Panc1 (cell line): ENCODE measurements around the gene AMTN. TPM values are rescaled to one million over a fixed set of nuclear protein-coding genes. Genes with fewer than 3 reads are reported as not detected.

Source experiments
- ATAC-seq: fragments of 200-7000 bp; cut with Tn5 transposase; 2 replicates; pipeline ENCODE4 v1.9.1; 2020; ENCODE audit warnings: mild to moderate bottlenecking, moderate library complexity
- BruUV-seq: library from RNA; stranded (reverse); fragments of 400-500 nt; replicated peaks from 2 replicates; lab custom pipeline; 2021; lab: Mats Ljungman, UMichigan
- CTCF ChIA-PET: fragments of 300-600 bp; sonication (Branson Sonifier 250); formaldehyde crosslinking; loops from one replicate; lab custom pipeline; 2022; ENCODE audit warnings: antibody characterized with exemption; lab: Charles Lee
- POLR2A ChIA-PET: fragments of 300-600 bp; sonication (Branson Sonifier 250); formaldehyde crosslinking; loops from one replicate; lab custom pipeline; 2022; ENCODE audit warnings: antibody characterized with exemption; lab: Charles Lee
- DNase-seq: peaks from one replicate; pipeline ENCODE4 v3.0.0-alpha.2; 2010; ENCODE audit warnings: low read depth, low spot score
- H3K27ac ChIP-seq: 2 replicates; pipeline ENCODE4 v1.5.1; 2011; ENCODE audit warnings: mild to moderate bottlenecking, low read length, inconsistent platforms
- H3K27me3 ChIP-seq: fragments of 200-500 bp; sonication (Bioruptor generic); 2 replicates; pipeline ENCODE4 v1.6.0; 2014; ENCODE audit warnings: low read length, inconsistent platforms; ENCODE audit not compliant: control insufficient read depth, insufficient read depth
- H3K36me3 ChIP-seq: fragments of 200-500 bp; sonication (Bioruptor generic); 2 replicates; pipeline ENCODE4 v1.5.1; 2014; ENCODE audit warnings: inconsistent platforms, mild to moderate bottlenecking, low read length, moderate library complexity; ENCODE audit not compliant: control insufficient read depth, insufficient read depth
- H3K4me1 ChIP-seq: 2 replicates; pipeline ENCODE4 v1.5.1; 2011; ENCODE audit warnings: inconsistent platforms, mild to moderate bottlenecking, low read length, moderate library complexity; ENCODE audit not compliant: control insufficient read depth, insufficient read depth
- H3K4me3 ChIP-seq, 2 experiments: 2 replicates each; pipeline ENCODE4 v1.5.1; 2011 to 2012; ENCODE audit warnings: low read depth in 2 of 2, low read length in 2 of 2, mild to moderate bottlenecking in 2 of 2, inconsistent platforms in 1 of 2, moderate library complexity in 1 of 2
- H3K9me3 ChIP-seq: fragments of 200-500 bp; sonication (Bioruptor generic); 2 replicates; pipeline ENCODE4 v1.5.1; 2014; ENCODE audit warnings: low read depth, mild to moderate bottlenecking, inconsistent platforms, low read length, moderate library complexity; ENCODE audit not compliant: control insufficient read depth, insufficient read depth
- POLR2AphosphoS5 ChIP-seq: IDR thresholded peaks from 2 replicates; pipeline ENCODE4 v1.6.1; 2012; ENCODE audit warnings: mild to moderate bottlenecking, low read depth, low read length, moderate library complexity
- SIN3A ChIP-seq: IDR thresholded peaks from 2 replicates; pipeline ENCODE4 v1.6.1; 2012; ENCODE audit warnings: low read depth, mild to moderate bottlenecking, low read length, moderate library complexity, borderline replicate concordance; ENCODE audit not compliant: insufficient read depth
- TCF7L2 ChIP-seq: IDR thresholded peaks from 2 replicates; pipeline ENCODE4 v1.6.1; 2011; ENCODE audit warnings: mild to moderate bottlenecking, low read depth, low read length, inconsistent platforms
- in situ Hi-C: cut with HindIII; loops from 2 replicates; pipeline ENCODE4 v1.10.0; 2016; ENCODE audit warnings: low sequenced_read_pairs, low pct_unique_long_range_greater_than_20kb
- intact Hi-C: fragments of 100-400 bp; cut with micrococcal nuclease; formaldehyde crosslinking; loops from one replicate; pipeline ENCODE4 v1.10.0; 2022; ENCODE audit not compliant: unreplicated experiment
- total RNA-seq: library from RNA; stranded (reverse); gene quantifications from one replicate; pipeline ENCODE4 v1.2.1, GENCODE V29; 2021; ENCODE audit not compliant: unreplicated experiment
- TF ChIP-seq, protein P1 (sequence below): fragments of 450-650 bp; IDR thresholded peaks from 2 replicates; pipeline ENCODE4 v1.5.1; 2017; ENCODE audit warnings: mild to moderate bottlenecking
- TF ChIP-seq, protein P2 (sequence below), 2 experiments: IDR thresholded peaks; 2 replicates each; pipeline ENCODE4 v1.6.1; 2011 to 2012; ENCODE audit warnings: low read depth in 2 of 2, control low read depth in 1 of 2, low read length in 1 of 2, mild to moderate bottlenecking in 1 of 2, moderate library complexity in 1 of 2; ENCODE audit not compliant: insufficient read depth in 1 of 2

AMTN gene
- total RNA-seq, 1 experiment from 2014 or later, result not detected

DNA sequence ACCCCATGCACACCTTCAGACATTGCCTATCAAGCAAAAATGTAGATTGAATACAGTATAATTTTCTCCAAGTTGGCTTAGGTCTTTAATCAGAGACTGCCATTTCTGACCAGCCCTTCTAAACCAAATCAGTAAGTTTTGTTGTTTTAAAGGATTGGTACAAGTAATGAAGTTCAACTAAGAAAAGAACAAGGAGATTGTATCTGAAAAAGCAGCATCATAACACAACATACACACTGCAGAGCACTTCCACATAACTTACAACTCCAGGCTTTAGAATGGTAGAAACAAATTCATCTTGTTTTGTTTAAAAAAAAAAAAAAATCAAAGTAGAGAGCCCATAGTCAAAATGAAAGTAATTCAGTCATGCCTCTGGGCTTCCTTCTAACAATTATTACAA lies 57.6 kb downstream of the AMTN start:
- no peaks in the 10 kb centered on the region for H3K27me3 ChIP-seq
- no peak overlapping the region for H3K4me3 ChIP-seq
- BruUV-seq, result no TSS peak
- in situ Hi-C loops (no loop called here), intact Hi-C loops (no loop called here)
- DNase-seq (no peak), ATAC-seq (no peak)
- H3K4me1 ChIP-seq, result no peaks in the 10 kb centered on the region
- no peak overlapping the region for H3K27ac ChIP-seq
- POLR2A ChIA-PET, result no interaction called here
- TF ChIP-seq SIN3A, result no peak
- no peak for TF ChIP-seq TCF7L2
- TF ChIP-seq, protein P1, sequence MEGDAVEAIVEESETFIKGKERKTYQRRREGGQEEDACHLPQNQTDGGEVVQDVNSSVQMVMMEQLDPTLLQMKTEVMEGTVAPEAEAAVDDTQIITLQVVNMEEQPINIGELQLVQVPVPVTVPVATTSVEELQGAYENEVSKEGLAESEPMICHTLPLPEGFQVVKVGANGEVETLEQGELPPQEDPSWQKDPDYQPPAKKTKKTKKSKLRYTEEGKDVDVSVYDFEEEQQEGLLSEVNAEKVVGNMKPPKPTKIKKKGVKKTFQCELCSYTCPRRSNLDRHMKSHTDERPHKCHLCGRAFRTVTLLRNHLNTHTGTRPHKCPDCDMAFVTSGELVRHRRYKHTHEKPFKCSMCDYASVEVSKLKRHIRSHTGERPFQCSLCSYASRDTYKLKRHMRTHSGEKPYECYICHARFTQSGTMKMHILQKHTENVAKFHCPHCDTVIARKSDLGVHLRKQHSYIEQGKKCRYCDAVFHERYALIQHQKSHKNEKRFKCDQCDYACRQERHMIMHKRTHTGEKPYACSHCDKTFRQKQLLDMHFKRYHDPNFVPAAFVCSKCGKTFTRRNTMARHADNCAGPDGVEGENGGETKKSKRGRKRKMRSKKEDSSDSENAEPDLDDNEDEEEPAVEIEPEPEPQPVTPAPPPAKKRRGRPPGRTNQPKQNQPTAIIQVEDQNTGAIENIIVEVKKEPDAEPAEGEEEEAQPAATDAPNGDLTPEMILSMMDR, result no peak
- TF ChIP-seq, protein P2, sequence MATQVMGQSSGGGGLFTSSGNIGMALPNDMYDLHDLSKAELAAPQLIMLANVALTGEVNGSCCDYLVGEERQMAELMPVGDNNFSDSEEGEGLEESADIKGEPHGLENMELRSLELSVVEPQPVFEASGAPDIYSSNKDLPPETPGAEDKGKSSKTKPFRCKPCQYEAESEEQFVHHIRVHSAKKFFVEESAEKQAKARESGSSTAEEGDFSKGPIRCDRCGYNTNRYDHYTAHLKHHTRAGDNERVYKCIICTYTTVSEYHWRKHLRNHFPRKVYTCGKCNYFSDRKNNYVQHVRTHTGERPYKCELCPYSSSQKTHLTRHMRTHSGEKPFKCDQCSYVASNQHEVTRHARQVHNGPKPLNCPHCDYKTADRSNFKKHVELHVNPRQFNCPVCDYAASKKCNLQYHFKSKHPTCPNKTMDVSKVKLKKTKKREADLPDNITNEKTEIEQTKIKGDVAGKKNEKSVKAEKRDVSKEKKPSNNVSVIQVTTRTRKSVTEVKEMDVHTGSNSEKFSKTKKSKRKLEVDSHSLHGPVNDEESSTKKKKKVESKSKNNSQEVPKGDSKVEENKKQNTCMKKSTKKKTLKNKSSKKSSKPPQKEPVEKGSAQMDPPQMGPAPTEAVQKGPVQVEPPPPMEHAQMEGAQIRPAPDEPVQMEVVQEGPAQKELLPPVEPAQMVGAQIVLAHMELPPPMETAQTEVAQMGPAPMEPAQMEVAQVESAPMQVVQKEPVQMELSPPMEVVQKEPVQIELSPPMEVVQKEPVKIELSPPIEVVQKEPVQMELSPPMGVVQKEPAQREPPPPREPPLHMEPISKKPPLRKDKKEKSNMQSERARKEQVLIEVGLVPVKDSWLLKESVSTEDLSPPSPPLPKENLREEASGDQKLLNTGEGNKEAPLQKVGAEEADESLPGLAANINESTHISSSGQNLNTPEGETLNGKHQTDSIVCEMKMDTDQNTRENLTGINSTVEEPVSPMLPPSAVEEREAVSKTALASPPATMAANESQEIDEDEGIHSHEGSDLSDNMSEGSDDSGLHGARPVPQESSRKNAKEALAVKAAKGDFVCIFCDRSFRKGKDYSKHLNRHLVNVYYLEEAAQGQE (IDR thresholded peaks at IDR 0.05; ENCODE audit: insufficient read depth in 1 of 2, low read depth in 2 of 2, low read length in 1 of 2), result no peak
- TF ChIP-seq POLR2AphosphoS5, result no peak
- CTCF ChIA-PET, result no interaction called here
- H3K36me3 ChIP-seq, result no peaks in the 10 kb centered on the region
- H3K9me3 ChIP-seq, result no peaks in the 10 kb centered on the region

DNA sequence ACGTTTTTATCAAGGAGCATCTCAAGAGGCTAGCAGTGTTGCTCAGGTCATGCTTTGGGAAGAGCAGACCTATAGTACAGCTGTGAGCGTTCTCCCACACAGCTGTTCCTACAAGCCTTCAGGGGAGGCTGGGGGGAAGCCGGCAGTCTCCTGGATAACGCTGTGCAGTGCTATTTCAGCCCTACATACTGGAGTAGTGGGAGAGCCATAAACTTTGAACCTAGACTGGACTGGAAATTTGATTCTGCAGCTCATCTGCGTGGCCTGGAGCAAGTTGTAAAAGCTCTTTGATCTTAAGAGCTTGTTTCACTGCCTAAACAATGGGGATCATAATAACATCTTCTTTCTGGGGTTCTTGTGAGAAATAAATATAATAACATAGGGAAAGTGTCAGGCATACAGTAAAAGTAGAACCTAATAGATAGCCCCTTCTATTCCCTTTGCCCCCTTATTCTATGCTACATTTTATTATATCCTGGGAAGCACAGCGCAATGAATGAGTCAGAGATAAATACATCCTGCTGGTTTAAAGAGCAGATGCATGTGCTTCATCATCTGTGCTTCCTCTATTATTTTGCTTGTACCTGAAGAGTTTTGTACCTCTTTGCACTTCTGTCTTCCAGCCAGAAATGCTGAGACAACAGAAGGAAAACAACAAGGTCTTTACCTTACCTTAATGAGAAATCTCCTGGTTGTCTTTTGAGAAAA lies 59.0 kb downstream of the AMTN start:
- no peak for ATAC-seq
- TF ChIP-seq SIN3A (no peak), POLR2AphosphoS5 (no peak), TCF7L2 (no peak)
- TF ChIP-seq, protein P2 (IDR thresholded peaks at IDR 0.05; ENCODE audit: insufficient read depth in 1 of 2, low read depth in 2 of 2, low read length in 1 of 2), result no peak
- TF ChIP-seq, protein P1, result no peak
- ChIA-PET POLR2A (no interaction called here), CTCF (no interaction called here)
- H3K9me3 ChIP-seq, result no peaks in the 10 kb centered on the region
- intact Hi-C loops, result no loop called here
- H3K27me3 ChIP-seq, result no peaks in the 10 kb centered on the region
- no peak for DNase-seq
- no peaks in the 10 kb centered on the region for H3K4me1 ChIP-seq
- no peak overlapping the region for H3K4me3 ChIP-seq
- in situ Hi-C loops, result no loop called here
- no peak overlapping the region for H3K27ac ChIP-seq
- no peaks in the 10 kb centered on the region for H3K36me3 ChIP-seq
- no TSS peak for BruUV-seq
